Thyroid gland (tissue), 4 donors: ENCODE results near the gene ATG9A. TPM values are rescaled to one million over a fixed set of nuclear protein-coding genes. Genes with fewer than 3 reads are reported as not detected.

ENCODE experiments used
- DNase-seq, 2 donors: peaks; one replicate each; pipeline ENCODE4 v3.0.0-alpha.2; 2019
- H3K27ac ChIP-seq, 3 donors: fragments of 200-600 bp; sonication (generic); 1 replicate in 2 of 3; 2 replicates in 1 of 3; pipeline ENCODE4 v1.5.1; 2016 to 2019; ENCODE audit warnings: mild to moderate bottlenecking in 1 of 3, moderate library complexity in 1 of 3
- H3K27me3 ChIP-seq: fragments of 200-600 bp; sonication (generic); one replicate; pipeline ENCODE4 v1.5.1; 2019
- H3K36me3 ChIP-seq, 2 donors: fragments of 200-600 bp; sonication (generic); one replicate each; pipeline ENCODE4 v1.5.1; 2016 to 2019
- H3K4me1 ChIP-seq, 2 donors: fragments of 200-600 bp; sonication (generic); one replicate each; pipeline ENCODE4 v1.5.1; 2017 to 2019
- H3K4me3 ChIP-seq, 3 donors: fragments of 200-600 bp; sonication (generic); replicated peaks in 1 of 3; 1 replicate in 2 of 3; 2 replicates in 1 of 3; pipeline ENCODE4 v1.5.1; 2016; ENCODE audit warnings: mild to moderate bottlenecking in 1 of 3
- H3K9me3 ChIP-seq: fragments of 200-600 bp; sonication (generic); one replicate; pipeline ENCODE4 v1.5.1; 2017
- POLR2A ChIP-seq, 2 donors: fragments of 450-650 bp; IDR thresholded peaks; one replicate each; pipeline ENCODE4 v1.6.1; 2017; ENCODE audit warnings: antibody characterized with exemption in 2 of 2, mild to moderate bottlenecking in 2 of 2, moderate library complexity in 1 of 2
- WGBS, 2 donors: methylation state at CpG; one replicate each; pipeline ENCODE4 v1.1.5; 2017; 5-methylcytosine and 5-hydroxymethylcytosine counted together
- intact Hi-C: fragments of 100-400 bp; cut with DNase I; formaldehyde crosslinking; loops from one replicate; pipeline ENCODE4 v1.15.1; 2023
- total RNA-seq, 4 donors: library from RNA; depleted of rRNA; stranded (reverse); fragments of >200 nt; gene quantifications; one replicate each; pipeline ENCODE4 v1.2.3, GENCODE V29; 2016
- TF ChIP-seq, protein P1 (sequence below), 6 experiments: fragments of 200-600 bp in 3 of 6; fragments of 450-650 bp in 3 of 6; sonication (generic) in 3 of 6; IDR thresholded peaks; one replicate each; pipeline ENCODE4 v1.5.1; 2016 to 2019; ENCODE audit warnings: antibody characterized with exemption in 6 of 6, mild to moderate bottlenecking in 2 of 6, inconsistent platforms in 1 of 6, moderate library complexity in 1 of 6

ATG9A gene
- total RNA-seq, 4 donors from 2014 or later, result 48.8 to 59.3 (median 54.6) TPM

DNA sequence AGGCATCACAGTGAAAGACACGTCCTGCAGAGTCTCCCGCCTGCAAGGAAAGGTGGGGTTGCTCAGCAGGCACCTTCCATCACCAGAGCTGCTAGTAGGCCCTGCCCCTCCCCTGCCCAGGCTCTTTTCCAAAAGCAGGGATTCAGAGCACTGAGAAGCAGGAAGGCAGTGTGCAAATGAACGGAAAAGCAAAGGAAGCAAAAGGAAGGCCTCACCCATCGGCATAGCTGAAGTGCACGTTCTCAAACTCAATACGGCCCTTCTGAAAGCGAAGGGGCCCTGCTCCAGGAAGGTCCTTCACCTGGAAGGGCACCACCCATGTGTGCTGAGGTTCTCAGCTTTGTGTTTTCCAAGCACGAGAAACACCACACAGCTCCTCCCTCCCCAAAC lies 16.4 kb downstream of the ATG9A start:
- no peaks in the 10 kb centered on the region for H3K9me3 ChIP-seq
- H3K27me3 ChIP-seq, result no peaks in the 10 kb centered on the region
- peaks cover 27 to 58% of the 10 kb centered on the region in 2 donors for H3K36me3 ChIP-seq
- H3K4me3 ChIP-seq, result no peak overlapping the region
- intact Hi-C loops, result loop anchor here (5.0 kb wide), 1 partner anchor 36 kb away; the partner anchor contains the start of genes CNPPD1 and RETREG2
- peak overlapping the region in 1 of 3 donors; percentile 0 for H3K27ac ChIP-seq
- DNase-seq, result no peak
- WGBS, 2 donors, result 81 to 88% methylated on average over 8 of the region's 8 CpGs
- H3K4me1 ChIP-seq, result peaks cover 21 to 26% of the 10 kb centered on the region in 2 donors
- no peak for TF ChIP-seq POLR2A (IDR thresholded peaks at IDR 0.05)
- TF ChIP-seq, protein P1, sequence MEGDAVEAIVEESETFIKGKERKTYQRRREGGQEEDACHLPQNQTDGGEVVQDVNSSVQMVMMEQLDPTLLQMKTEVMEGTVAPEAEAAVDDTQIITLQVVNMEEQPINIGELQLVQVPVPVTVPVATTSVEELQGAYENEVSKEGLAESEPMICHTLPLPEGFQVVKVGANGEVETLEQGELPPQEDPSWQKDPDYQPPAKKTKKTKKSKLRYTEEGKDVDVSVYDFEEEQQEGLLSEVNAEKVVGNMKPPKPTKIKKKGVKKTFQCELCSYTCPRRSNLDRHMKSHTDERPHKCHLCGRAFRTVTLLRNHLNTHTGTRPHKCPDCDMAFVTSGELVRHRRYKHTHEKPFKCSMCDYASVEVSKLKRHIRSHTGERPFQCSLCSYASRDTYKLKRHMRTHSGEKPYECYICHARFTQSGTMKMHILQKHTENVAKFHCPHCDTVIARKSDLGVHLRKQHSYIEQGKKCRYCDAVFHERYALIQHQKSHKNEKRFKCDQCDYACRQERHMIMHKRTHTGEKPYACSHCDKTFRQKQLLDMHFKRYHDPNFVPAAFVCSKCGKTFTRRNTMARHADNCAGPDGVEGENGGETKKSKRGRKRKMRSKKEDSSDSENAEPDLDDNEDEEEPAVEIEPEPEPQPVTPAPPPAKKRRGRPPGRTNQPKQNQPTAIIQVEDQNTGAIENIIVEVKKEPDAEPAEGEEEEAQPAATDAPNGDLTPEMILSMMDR (IDR thresholded peaks at IDR 0.05), result no peak

DNA sequence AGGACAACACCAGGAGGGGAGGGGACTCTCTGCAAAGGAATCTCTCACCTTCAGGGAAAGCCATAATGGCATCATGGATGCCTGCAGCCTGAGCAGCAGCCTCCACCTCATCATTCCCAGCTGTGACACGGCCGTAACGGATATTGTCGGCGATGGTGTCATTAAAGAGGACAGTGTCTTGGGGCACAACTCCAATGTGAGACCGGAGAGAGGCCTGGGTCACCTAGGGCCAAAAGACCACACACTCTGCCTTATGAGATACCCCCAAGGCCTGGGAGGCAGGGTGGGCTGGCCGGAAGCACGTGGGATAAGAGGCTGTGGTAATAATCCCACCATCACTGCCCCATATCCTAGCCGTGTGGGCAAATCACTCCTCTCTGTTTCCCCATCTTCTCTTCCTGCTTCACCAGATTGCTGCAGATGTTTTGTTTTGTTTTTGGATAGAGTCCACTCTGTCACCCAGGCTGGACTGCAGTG lies 18.5 kb downstream of the ATG9A start:
- Histone ChIP-seq H3K27ac (peak overlapping the region in 1 of 3 donors; percentile 94), H3K4me1 (peaks cover 17 to 26% of the 10 kb centered on the region in 2 donors), H3K36me3 (peaks cover 27 to 58% of the 10 kb centered on the region in 2 donors), H3K9me3 (no peaks in the 10 kb centered on the region), H3K4me3 (no peak overlapping the region), H3K27me3 (no peaks in the 10 kb centered on the region)
- no peak for TF ChIP-seq POLR2A (IDR thresholded peaks at IDR 0.05)
- TF ChIP-seq, protein P1 (IDR thresholded peaks at IDR 0.05), result no peak
- 91 to 93% methylated on average over 9 of the region's 9 CpGs for WGBS, 2 donors
- DNase-seq, result no peak
- intact Hi-C loops, result loop anchor here (5.0 kb wide), 1 partner anchor 34 kb away; the partner anchor contains the start of genes CNPPD1 and RETREG2

DNA sequence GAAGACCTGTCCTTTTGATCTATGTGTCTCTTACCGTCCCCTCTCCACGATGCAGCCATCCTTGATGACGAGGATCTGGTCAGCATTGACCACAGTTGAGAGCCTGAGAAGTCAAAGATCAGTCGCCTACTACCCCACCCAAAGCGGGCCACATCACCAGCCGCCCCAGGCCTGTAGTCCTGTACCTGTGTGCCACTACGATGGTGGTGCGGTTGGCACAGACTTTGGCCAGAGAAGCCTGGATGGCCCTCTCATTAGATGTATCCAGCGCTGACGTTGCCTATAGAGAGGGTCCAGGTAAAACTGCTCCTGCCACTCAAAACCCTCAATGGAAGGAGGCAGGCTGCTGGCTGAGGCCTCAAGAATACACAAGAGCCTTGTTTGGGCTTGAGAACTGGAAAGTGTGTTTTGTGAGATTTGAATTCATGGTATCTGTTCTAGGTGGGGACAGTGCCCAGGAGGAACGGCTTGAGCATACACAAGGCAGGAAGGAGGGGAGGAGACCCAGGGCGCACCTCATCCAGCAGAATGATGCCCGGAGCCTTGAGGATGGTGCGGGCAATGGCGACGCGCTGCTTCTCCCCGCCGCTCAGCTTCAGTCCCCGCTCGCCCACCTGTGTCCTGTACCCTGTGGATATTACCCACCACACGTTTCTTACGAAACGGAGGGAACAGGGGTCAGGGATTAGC lies 19.1 kb downstream of the ATG9A start:
- 94% methylated on average over 20 to 24 of the region's 24 CpGs for WGBS, 2 donors
- H3K4me3 ChIP-seq, result no peak overlapping the region
- no peak for TF ChIP-seq POLR2A (IDR thresholded peaks at IDR 0.05)
- TF ChIP-seq, protein P1 (IDR thresholded peaks at IDR 0.05), result no peak
- no peak for DNase-seq
- H3K27me3 ChIP-seq, result no peaks in the 10 kb centered on the region
- H3K36me3 ChIP-seq, result peaks cover 27 to 58% of the 10 kb centered on the region in 2 donors
- peaks cover 17 to 27% of the 10 kb centered on the region in 2 donors for H3K4me1 ChIP-seq
- no peaks in the 10 kb centered on the region for H3K9me3 ChIP-seq
- H3K27ac ChIP-seq, result peak overlapping the region in 2 of 3 donors; percentile 15 to 94
- intact Hi-C loops, result loop anchor here (5.0 kb wide), 1 partner anchor 33 kb away; the partner anchor contains the start of genes CNPPD1 and RETREG2

DNA sequence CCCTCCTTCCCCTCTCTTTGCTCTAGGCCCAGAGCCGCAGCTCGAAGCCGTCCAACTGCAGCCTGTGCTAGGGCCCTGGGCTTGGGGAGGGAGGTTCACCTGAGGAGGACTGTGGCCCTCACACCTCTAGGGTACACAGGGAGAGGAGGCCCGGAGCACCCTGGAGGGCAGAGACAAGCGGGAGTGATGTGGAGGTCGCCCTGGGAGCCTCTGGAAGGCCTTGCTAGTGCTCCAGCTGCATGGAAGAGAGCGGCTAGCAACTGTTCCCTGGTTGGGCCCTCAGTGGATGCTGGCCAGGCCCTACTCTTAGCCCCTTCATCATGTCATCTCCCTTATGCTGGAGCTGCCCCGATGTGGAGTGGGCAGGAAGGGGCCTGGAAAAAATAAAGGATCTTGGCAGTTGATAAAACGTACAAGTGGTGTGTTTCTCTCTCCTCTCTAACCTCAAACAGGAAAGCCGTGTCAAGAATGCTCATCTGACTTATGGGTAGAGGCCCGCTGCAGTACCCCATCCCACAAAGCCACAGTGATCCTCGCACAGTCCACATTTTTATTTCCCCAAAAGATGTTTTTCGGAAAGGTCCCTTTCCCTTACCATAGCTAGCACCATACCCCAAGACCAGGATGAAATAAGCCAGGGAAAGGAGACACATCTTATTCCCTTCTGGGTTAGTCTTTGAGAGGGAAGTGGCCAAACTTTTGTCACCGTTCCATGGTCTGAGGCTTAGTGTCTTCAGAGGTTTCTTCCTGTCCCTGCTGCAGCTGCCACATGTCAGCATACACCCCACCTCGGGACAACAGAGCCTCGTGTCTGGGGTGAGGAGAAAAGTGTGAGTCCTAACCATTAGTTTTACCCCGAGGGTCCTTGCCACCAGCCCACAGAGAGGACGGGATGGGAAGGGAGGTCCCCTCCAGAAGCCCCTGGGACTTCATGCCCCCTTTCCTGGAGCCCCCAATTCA lies 19.9 kb downstream of the ATG9A start:
- intact Hi-C loops, result loop anchor here (5.0 kb wide), 1 partner anchor 32 kb away; the partner anchor contains the start of genes CNPPD1 and RETREG2
- H3K36me3 ChIP-seq, result peaks cover 27 to 53% of the 10 kb centered on the region in 2 donors
- H3K4me3 ChIP-seq, result no peak overlapping the region
- TF ChIP-seq, protein P1 (IDR thresholded peaks at IDR 0.05), result no peak
- TF ChIP-seq POLR2A (IDR thresholded peaks at IDR 0.05), result no peak
- peaks cover 17 to 27% of the 10 kb centered on the region in 2 donors for H3K4me1 ChIP-seq
- no peak for DNase-seq
- H3K27me3 ChIP-seq, result no peaks in the 10 kb centered on the region
- 89 to 92% methylated on average over 18 of the region's 18 CpGs for WGBS, 2 donors
- peak overlapping the region; percentile 59 to 97 (median 94) for H3K27ac ChIP-seq
- no peaks in the 10 kb centered on the region for H3K9me3 ChIP-seq
